Measurements from ENCODE around the gene CATSPER3. TPM values are rescaled to one million over a fixed set of nuclear protein-coding genes. Genes with fewer than 3 reads are reported as not detected.

The CATSPER3 gene
- total and polyA plus RNA-seq, 7 donors: 0.57 to 1.4 (median 1.2) TPM; not detected in 4

DNA sequence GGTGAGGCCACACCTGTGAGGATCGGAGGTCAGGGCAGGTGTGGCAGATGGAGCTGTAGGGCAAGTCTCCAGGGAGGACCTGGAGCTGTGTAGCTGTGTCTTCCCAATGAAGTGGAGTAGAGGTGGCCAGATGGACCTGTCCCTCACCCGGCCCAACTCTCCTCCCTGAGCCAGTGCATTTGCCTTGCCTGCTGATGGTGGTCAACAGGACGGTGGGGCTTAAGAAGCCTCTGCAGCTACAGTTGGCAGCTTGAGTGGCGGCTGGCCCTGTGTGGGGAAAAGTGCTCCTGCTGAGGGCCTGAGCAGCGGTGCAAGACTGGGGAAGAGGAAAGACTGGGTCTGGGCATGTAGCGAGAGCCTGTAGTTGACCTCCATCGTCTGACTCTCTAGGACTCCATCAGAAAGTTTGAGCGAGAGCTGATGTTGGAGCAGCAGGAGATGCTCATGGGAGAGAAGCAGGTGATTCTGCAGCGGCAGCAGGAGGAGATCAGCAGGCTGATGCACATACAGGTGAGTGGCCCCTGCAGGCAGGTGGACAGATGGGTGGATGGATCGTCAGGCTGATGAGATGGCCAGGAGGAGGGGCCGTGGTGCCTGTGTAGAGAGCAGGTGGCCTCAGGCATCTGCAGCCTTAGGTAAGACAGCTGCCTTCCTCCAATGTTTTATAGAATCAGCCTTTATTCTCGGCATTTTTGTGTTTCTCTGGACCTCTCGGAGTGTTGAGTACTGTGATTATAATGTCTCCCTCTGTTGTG, 41.5 kb downstream of the CATSPER3 start:
- H3K4me1 ChIP-seq: peaks cover 0 to 20% (median 16%) of the 10 kb centered on the region in 4 donors
- no peak overlapping the region for H3K27ac ChIP-seq
- no peak overlapping the region for H3K4me3 ChIP-seq
- 84 to 86% methylated on average over 13 of the region's 13 CpGs for WGBS, 2 donors
- H3K36me3 ChIP-seq: no peaks in the 10 kb centered on the region
- peak; percentile 44 for DNase-seq
- no peaks in the 10 kb centered on the region for H3K9me3 ChIP-seq
- no peaks in the 10 kb centered on the region for H3K27me3 ChIP-seq
- intact Hi-C loops (cut with DNase I): no loop called here
- TF ChIP-seq EP300 (IDR thresholded peaks at IDR 0.05): no peak
- TF ChIP-seq, protein P1, sequence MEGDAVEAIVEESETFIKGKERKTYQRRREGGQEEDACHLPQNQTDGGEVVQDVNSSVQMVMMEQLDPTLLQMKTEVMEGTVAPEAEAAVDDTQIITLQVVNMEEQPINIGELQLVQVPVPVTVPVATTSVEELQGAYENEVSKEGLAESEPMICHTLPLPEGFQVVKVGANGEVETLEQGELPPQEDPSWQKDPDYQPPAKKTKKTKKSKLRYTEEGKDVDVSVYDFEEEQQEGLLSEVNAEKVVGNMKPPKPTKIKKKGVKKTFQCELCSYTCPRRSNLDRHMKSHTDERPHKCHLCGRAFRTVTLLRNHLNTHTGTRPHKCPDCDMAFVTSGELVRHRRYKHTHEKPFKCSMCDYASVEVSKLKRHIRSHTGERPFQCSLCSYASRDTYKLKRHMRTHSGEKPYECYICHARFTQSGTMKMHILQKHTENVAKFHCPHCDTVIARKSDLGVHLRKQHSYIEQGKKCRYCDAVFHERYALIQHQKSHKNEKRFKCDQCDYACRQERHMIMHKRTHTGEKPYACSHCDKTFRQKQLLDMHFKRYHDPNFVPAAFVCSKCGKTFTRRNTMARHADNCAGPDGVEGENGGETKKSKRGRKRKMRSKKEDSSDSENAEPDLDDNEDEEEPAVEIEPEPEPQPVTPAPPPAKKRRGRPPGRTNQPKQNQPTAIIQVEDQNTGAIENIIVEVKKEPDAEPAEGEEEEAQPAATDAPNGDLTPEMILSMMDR (IDR thresholded peaks at IDR 0.05): no peak
- no peak for TF ChIP-seq POLR2A (IDR thresholded peaks at IDR 0.05)
- TF ChIP-seq POLR2AphosphoS5 (IDR thresholded peaks at IDR 0.05): no peak

GRCh38 chr5:135009736-135010501, 42.2 kb downstream of the CATSPER3 start:
- 92 to 93% methylated on average over 11 of the region's 11 CpGs for whole genome bisulfite sequencing, 2 donors
- no peaks in the 10 kb centered on the region for H3K9me3 ChIP-seq
- H3K27me3 ChIP-seq: no peaks in the 10 kb centered on the region
- intact Hi-C loops (cut with DNase I): no loop called here
- TF ChIP-seq, protein P1 (IDR thresholded peaks at IDR 0.05): no peak
- TF ChIP-seq EP300 (IDR thresholded peaks at IDR 0.05) (no peak), POLR2AphosphoS5 (IDR thresholded peaks at IDR 0.05) (no peak), POLR2A (IDR thresholded peaks at IDR 0.05) (no peak)
- no peak overlapping the region for H3K4me3 ChIP-seq
- H3K36me3 ChIP-seq: no peaks in the 10 kb centered on the region
- no peak overlapping the region for H3K27ac ChIP-seq
- peaks cover 0 to 27% (median 23%) of the 10 kb centered on the region in 4 donors for H3K4me1 ChIP-seq
- peak; percentile 53 for DNase-seq

- TF ChIP-seq, protein P1 (IDR thresholded peaks at IDR 0.05): no peak
- TF ChIP-seq EP300 (IDR thresholded peaks at IDR 0.05) (no peak), POLR2A (IDR thresholded peaks at IDR 0.05) (no peak), POLR2AphosphoS5 (IDR thresholded peaks at IDR 0.05) (no peak)
- Histone ChIP-seq H3K9me3 (no peaks in the 10 kb centered on the region), H3K27ac (no peak overlapping the region), H3K4me3 (no peak overlapping the region), H3K27me3 (no peaks in the 10 kb centered on the region), H3K36me3 (no peaks in the 10 kb centered on the region), H3K4me1 (peaks cover 0 to 31% (median 24%) of the 10 kb centered on the region in 4 donors)
- WGBS, 2 donors: 72 to 85% methylated on average over 3 of the region's 3 CpGs
- intact Hi-C loops (cut with DNase I): no loop called here
- DNase-seq: no peak
Observed at GRCh38 chr5:135010502-135011354, 43.0 kb downstream of the CATSPER3 start.

DNA sequence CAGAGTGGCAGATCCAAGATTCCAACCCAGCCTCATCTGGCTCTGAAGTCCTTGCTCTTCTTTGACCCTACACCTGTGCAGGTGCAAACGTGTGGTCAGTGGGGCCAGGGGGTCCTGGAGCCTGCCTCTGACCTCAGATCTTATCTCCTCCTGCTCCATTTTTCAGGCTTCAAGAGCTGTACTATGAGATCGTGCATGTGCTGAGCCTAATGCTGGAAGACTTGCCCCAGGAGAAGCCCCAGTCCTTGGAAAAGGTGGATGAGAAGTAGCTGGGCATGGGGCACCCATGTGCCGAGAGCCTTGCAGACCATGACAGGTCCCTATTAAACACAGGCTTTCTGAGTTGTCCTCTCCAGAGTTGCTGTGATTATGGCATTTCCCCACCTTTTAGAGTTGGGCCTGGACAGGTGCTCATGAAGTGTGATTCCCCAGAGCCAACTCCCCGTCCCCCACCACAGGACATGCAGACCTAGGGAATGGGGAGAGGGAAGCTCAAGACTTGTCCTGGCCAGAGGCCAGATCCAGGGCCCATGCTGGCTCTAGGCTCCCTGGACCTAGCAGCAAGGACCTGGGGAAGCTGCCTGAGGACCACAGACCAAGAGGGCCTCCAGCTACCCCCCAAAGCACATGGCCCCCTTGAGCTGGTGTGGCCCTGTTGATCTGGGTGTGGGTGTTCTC, 43.8 kb downstream of the CATSPER3 start:
- TF ChIP-seq POLR2AphosphoS5 (IDR thresholded peaks at IDR 0.05) (no peak), EP300 (IDR thresholded peaks at IDR 0.05) (no peak), POLR2A (IDR thresholded peaks at IDR 0.05) (no peak)
- TF ChIP-seq, protein P1 (IDR thresholded peaks at IDR 0.05): no peak
- Histone ChIP-seq H3K27me3 (no peaks in the 10 kb centered on the region), H3K36me3 (no peaks in the 10 kb centered on the region), H3K4me1 (peaks cover 0 to 31% (median 24%) of the 10 kb centered on the region in 4 donors), H3K9me3 (no peaks in the 10 kb centered on the region), H3K4me3 (no peak overlapping the region), H3K27ac (no peak overlapping the region)
- 91 to 93% methylated on average over 4 of the region's 4 CpGs for WGBS, 2 donors
- DNase-seq: peak; percentile 50
- intact Hi-C loops (cut with DNase I): no loop called here
